Endothelial cell of umbilical vein (primary cell): ENCODE data around the gene TBC1D9B.

Source experiments
- EZH2 ChIP-seq: IDR thresholded peaks from 2 replicates; pipeline ENCODE4 v1.6.1; 2012; ENCODE audit warnings: borderline replicate concordance, low read depth, mild to moderate bottlenecking, moderate library complexity, low read length, inconsistent platforms; ENCODE audit not compliant: severe bottlenecking
- FOS ChIP-seq: IDR thresholded peaks from 2 replicates; pipeline ENCODE4 v1.6.1; 2011; ENCODE audit warnings: mild to moderate bottlenecking, low read length, moderate library complexity, borderline replicate concordance; ENCODE audit not compliant: insufficient read depth
- MAX ChIP-seq: IDR thresholded peaks from 2 replicates; pipeline ENCODE4 v1.6.1; 2011; ENCODE audit not compliant: insufficient read depth, insufficient read length
- MYC ChIP-seq: IDR thresholded peaks from one replicate; pipeline ENCODE4 v1.6.1; 2011; ENCODE audit warnings: mild to moderate bottlenecking, low read depth, low read length
- POLR2A ChIP-seq: IDR thresholded peaks from 2 replicates; pipeline ENCODE4 v1.6.1; 2012; ENCODE audit warnings: low read depth, mild to moderate bottlenecking, control low read depth, low read length
- POLR2AphosphoS5 ChIP-seq: IDR thresholded peaks from 2 replicates; pipeline ENCODE4 v1.6.1; 2012; ENCODE audit warnings: low read depth, mild to moderate bottlenecking, control low read depth, low read length, moderate library complexity; ENCODE audit not compliant: insufficient read depth
- TF ChIP-seq, protein P1 (sequence below), 2 donors: IDR thresholded peaks; 1 replicate in 1 of 2; 2 replicates in 1 of 2; pipeline ENCODE4 v1.5.1; 2011; ENCODE audit warnings: low read length in 2 of 2, mild to moderate bottlenecking in 2 of 2, moderate library complexity in 2 of 2, control low read depth in 1 of 2, inconsistent platforms in 1 of 2, low read depth in 1 of 2; ENCODE audit not compliant: insufficient read depth in 1 of 2; ENCODE audit errors: extremely low read depth in 1 of 2

DNA sequence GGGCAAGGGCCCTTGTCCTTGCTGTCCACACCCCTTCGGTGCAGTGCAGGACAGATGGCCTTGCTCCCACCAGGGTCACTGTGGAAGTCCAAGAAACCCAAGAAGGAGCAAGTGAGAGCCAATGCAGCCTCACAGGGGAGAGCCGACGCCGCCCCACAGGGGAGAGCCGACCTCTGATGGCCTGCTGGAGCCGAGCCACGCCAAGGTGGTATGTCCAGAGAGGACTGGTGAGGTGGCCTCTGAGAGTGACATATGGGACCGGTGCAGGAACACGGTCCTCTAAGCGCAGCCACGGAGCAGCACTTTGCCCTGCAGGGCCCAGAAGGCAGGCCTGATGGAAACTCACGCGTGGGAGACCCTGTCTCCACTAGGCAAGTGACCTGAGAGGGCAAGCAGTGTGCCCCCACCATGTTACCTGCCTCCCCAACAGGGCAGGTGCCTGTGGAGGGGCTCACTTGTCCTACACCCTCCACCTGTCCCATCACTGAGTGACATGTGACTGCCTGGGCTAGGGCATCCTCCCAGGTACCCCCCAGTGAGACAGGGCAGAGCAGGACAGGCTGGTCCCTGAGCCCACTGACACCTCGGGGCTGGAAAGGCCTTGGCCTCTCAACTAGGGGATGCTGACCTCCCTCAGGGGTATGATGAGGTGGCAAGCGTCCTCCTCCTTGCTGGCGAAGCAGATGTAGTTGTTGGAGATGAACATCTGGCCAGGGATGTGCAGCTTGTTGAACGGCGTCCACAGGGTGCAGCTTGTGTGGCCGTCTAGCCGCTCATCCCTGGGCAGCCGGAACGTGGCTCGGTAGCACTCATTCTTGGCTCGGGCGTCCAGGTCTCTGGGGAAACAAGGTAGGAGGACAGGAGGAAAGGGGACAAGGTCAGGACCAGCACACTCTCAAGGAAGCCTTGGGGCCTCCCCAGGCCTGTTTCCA is 16.7 kb downstream of the TBC1D9B start:
- TF ChIP-seq, protein P1, sequence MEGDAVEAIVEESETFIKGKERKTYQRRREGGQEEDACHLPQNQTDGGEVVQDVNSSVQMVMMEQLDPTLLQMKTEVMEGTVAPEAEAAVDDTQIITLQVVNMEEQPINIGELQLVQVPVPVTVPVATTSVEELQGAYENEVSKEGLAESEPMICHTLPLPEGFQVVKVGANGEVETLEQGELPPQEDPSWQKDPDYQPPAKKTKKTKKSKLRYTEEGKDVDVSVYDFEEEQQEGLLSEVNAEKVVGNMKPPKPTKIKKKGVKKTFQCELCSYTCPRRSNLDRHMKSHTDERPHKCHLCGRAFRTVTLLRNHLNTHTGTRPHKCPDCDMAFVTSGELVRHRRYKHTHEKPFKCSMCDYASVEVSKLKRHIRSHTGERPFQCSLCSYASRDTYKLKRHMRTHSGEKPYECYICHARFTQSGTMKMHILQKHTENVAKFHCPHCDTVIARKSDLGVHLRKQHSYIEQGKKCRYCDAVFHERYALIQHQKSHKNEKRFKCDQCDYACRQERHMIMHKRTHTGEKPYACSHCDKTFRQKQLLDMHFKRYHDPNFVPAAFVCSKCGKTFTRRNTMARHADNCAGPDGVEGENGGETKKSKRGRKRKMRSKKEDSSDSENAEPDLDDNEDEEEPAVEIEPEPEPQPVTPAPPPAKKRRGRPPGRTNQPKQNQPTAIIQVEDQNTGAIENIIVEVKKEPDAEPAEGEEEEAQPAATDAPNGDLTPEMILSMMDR (IDR thresholded peaks at IDR 0.05; ENCODE audit: extremely low read depth in 1 of 2, insufficient read depth in 1 of 2, low read depth in 1 of 2, low read length in 2 of 2) = no peak
- no peak for TF ChIP-seq EZH2
- TF ChIP-seq POLR2A = no peak
- TF ChIP-seq POLR2AphosphoS5 = no peak
- no peak for TF ChIP-seq FOS
- TF ChIP-seq MYC = no peak
- TF ChIP-seq MAX = no peak
